ENCODE results near the gene BCO2. TPM values are rescaled to one million over a fixed set of nuclear protein-coding genes. Genes with fewer than 3 reads are reported as not detected.

BCO2 gene
- total and polyA plus RNA-seq, 2 experiments from 2014 or later: 0.63 to 1.1 TPM

- Mint-ChIP-seq H3K4me1 (peaks cover 7% of the 10 kb centered on the region), H3K36me3 (ENCODE audit: low read depth) (no peaks in the 10 kb centered on the region), H3K27ac (no peak overlapping the region), H3K9me3 (no peaks in the 10 kb centered on the region), H3K4me3 (no peak overlapping the region), H3K27me3 (ENCODE audit: insufficient read depth, low read depth, poor library complexity) (peaks cover 7% of the 10 kb centered on the region)
- no peak overlapping the region for H3K27ac ChIP-seq (ENCODE audit: low read depth)
- no peaks in the 10 kb centered on the region for H3K79me2 ChIP-seq (replicated peaks; ENCODE audit: insufficient read depth)
- no peaks in the 10 kb centered on the region for H3K27me3 ChIP-seq (ENCODE audit: insufficient read depth)
- ATAC-seq (no peak), DNase-seq (ENCODE audit: low spot score) (no peak)
- no peak overlapping the region for H3K4me2 ChIP-seq
- H3K36me3 ChIP-seq (ENCODE audit: insufficient read depth): no peaks in the 10 kb centered on the region
- no peaks in the 10 kb centered on the region for H3K4me1 ChIP-seq (ENCODE audit: insufficient read depth)
- no peak overlapping the region for H2AFZ ChIP-seq
- TF ChIP-seq EZH2phosphoT487 (IDR thresholded peaks at IDR 0.05; ENCODE audit: unreplicated experiment): no peak
- TF ChIP-seq REST (IDR thresholded peaks at IDR 0.05; ENCODE audit: unreplicated experiment): no peak
- no peak for TF ChIP-seq ZNF331 (CRISPR knock-in tag; IDR thresholded peaks at IDR 0.05; ENCODE audit: low read depth)
- no peak for TF ChIP-seq CTCF (conservative IDR thresholded peaks at IDR 0.05; ENCODE audit: low read depth in 2 of 2)
- TF ChIP-seq ETS1 (IDR thresholded peaks at IDR 0.05): no peak
- TF ChIP-seq CREB1 (CRISPR knock-in tag; IDR thresholded peaks at IDR 0.05; ENCODE audit: low read depth): no peak
- no peak for TF ChIP-seq NANOG (IDR thresholded peaks at IDR 0.05; ENCODE audit: borderline replicate concordance)
- no peak for TF ChIP-seq ZNF114 (CRISPR knock-in tag; IDR thresholded peaks at IDR 0.05)
- TF ChIP-seq JUNB (IDR thresholded peaks at IDR 0.05; ENCODE audit: unreplicated experiment): no peak
- TF ChIP-seq ZNF462 (CRISPR knock-in tag; IDR thresholded peaks at IDR 0.05): no peak
- TF ChIP-seq EZH2 (IDR thresholded peaks at IDR 0.05; ENCODE audit: low read depth, unreplicated experiment): no peak
- no peak for TF ChIP-seq POLR2AphosphoS5 (IDR thresholded peaks at IDR 0.05; ENCODE audit: low read depth)
- TF ChIP-seq STAT1 (IDR thresholded peaks at IDR 0.05; ENCODE audit: unreplicated experiment): no peak
- H3K9me2 ChIP-seq (ENCODE audit: insufficient read depth): no peaks in the 10 kb centered on the region
- H3F3A ChIP-seq (replicated peaks; ENCODE audit: low read depth): no peaks in the 10 kb centered on the region
- no peak overlapping the region for H3K4me3 ChIP-seq
- no peaks in the 10 kb centered on the region for H4K20me1 ChIP-seq (replicated peaks; ENCODE audit: insufficient read depth)
Measured at GRCh38 chr11:112165049-112165448, 10.3 kb upstream of the BCO2 start.

All from GM23338 (cell line).